DOHH2 (cell line): ENCODE measurements around the gene PRELID2.
"Not testable (repeated sequence)": the region's sequence is repeated elsewhere in the genome, so short reads cannot be mapped to it uniquely, and the experiment has no call there.

ENCODE experiments used
- H3F3A ChIP-seq: fragments of 200-600 bp; sonication (generic), shearing (Covaris generic); 2 replicates; pipeline ENCODE4 v1.6.0; 2016; ENCODE audit warnings: antibody characterized with exemption, mild to moderate bottlenecking; ENCODE audit not compliant: control insufficient read depth, insufficient read depth
- H3K27ac ChIP-seq: fragments of 200-600 bp; sonication (generic); 2 replicates; pipeline ENCODE4 v1.5.1; 2014; ENCODE audit warnings: low read depth, mild to moderate bottlenecking, low read length, moderate library complexity
- H3K27me3 ChIP-seq: fragments of 200-600 bp; sonication (generic); 2 replicates; pipeline ENCODE4 v1.6.1; 2014; ENCODE audit warnings: mild to moderate bottlenecking, low read length, mixed read lengths; ENCODE audit not compliant: control insufficient read depth
- H3K36me3 ChIP-seq: fragments of 200-600 bp; sonication (generic); 2 replicates; pipeline ENCODE4 v1.6.1; 2014; ENCODE audit warnings: mild to moderate bottlenecking, low read length, moderate library complexity, mixed read lengths; ENCODE audit not compliant: control insufficient read depth
- H3K4me1 ChIP-seq: fragments of 200-600 bp; sonication (generic); 2 replicates; pipeline ENCODE4 v1.6.1; 2014; ENCODE audit warnings: mild to moderate bottlenecking, low read length, mixed read lengths; ENCODE audit not compliant: control insufficient read depth
- H3K4me2 ChIP-seq: fragments of 200-600 bp; sonication (generic); 2 replicates; pipeline ENCODE4 v1.6.0; 2014; ENCODE audit warnings: mild to moderate bottlenecking, low read length, moderate library complexity
- H3K4me3 ChIP-seq: fragments of 200-600 bp; sonication (generic); 2 replicates; pipeline ENCODE4 v1.5.1; 2014; ENCODE audit warnings: mild to moderate bottlenecking, low read length, mixed read lengths
- H3K79me2 ChIP-seq: fragments of 200-600 bp; sonication (generic); 2 replicates; pipeline ENCODE4 v1.6.1; 2014; ENCODE audit warnings: mild to moderate bottlenecking, low read length, mixed read lengths; ENCODE audit not compliant: control insufficient read depth
- H3K9me2 ChIP-seq: fragments of 200-600 bp; sonication (generic); replicated peaks from 2 replicates; pipeline ENCODE4 v1.6.1; 2014; ENCODE audit warnings: mild to moderate bottlenecking, low read length, mixed read lengths; ENCODE audit not compliant: control insufficient read depth
- H3K9me3 ChIP-seq: fragments of 200-600 bp; sonication (generic); 2 replicates; pipeline ENCODE4 v1.6.1; 2014; ENCODE audit warnings: antibody characterized with exemption, low read length, mixed read lengths; ENCODE audit not compliant: control insufficient read depth, insufficient read depth
- H4K20me1 ChIP-seq: fragments of 200-600 bp; sonication (generic); 2 replicates; pipeline ENCODE4 v1.6.0; 2014; ENCODE audit warnings: low read depth, mild to moderate bottlenecking, antibody characterized with exemption, low read length, moderate library complexity; ENCODE audit not compliant: control insufficient read depth, insufficient read depth
- CTCF ChIP-seq: fragments of 200-600 bp; sonication (generic); IDR thresholded peaks from one replicate; pipeline ENCODE4 v1.5.1; 2014; ENCODE audit warnings: antibody characterized with exemption, mild to moderate bottlenecking, low read depth, low read length; ENCODE audit not compliant: poor library complexity, severe bottlenecking
- EZH2phosphoT487 ChIP-seq: fragments of 200-600 bp; sonication (generic); IDR thresholded peaks from 2 replicates; pipeline ENCODE4 v1.6.1; 2017; ENCODE audit warnings: borderline replicate concordance, mild to moderate bottlenecking, antibody characterized with exemption, low read length, moderate library complexity, mixed read lengths

PRELID2 gene

GRCh38 chr5:145841299-145841698 is 6.2 kb upstream of the PRELID2 start:
- Histone ChIP-seq H3K27me3 (peaks cover 6% of the 10 kb centered on the region; the same call in 1 of the 2 replicates), H3K4me2 (no peak overlapping the region), H3F3A (no peaks in the 10 kb centered on the region), H3K27ac (no peak overlapping the region), H3K9me3 (no peaks in the 10 kb centered on the region), H3K4me3 (no peak overlapping the region), H3K79me2 (no peaks in the 10 kb centered on the region), H3K9me2 (no peaks in the 10 kb centered on the region), H3K36me3 (no peaks in the 10 kb centered on the region), H3K4me1 (no peaks in the 10 kb centered on the region), H4K20me1 (no peaks in the 10 kb centered on the region)
- TF ChIP-seq EZH2phosphoT487 (no peak), CTCF (no peak)

- Histone ChIP-seq H3K9me3 (no peaks in the 10 kb centered on the region), H3F3A (no peaks in the 10 kb centered on the region), H3K79me2 (no peaks in the 10 kb centered on the region), H3K27ac (no peak overlapping the region), H3K4me2 (no peak overlapping the region), H4K20me1 (no peaks in the 10 kb centered on the region), H3K4me1 (no peaks in the 10 kb centered on the region; the same call in 1 of the 2 replicates), H3K27me3 (peaks cover 6% of the 10 kb centered on the region; the same call in 1 of the 2 replicates), H3K9me2 (no peaks in the 10 kb centered on the region), H3K4me3 (no peak overlapping the region), H3K36me3 (no peaks in the 10 kb centered on the region)
- TF ChIP-seq CTCF (no peak), EZH2phosphoT487 (no peak)
Observed at GRCh38 chr5:145840458-145841132, 5.5 kb upstream of the PRELID2 start.

GRCh38 chr5:145838276-145838675 is 3.1 kb upstream of the PRELID2 start:
- TF ChIP-seq EZH2phosphoT487 (no peak), CTCF (no peak)
- H3K27ac ChIP-seq = no peak overlapping the region
- H3K9me3 ChIP-seq = no peaks in the 10 kb centered on the region
- H3K4me3 ChIP-seq = no peak overlapping the region
- H3K36me3 ChIP-seq = no peaks in the 10 kb centered on the region
- H3K4me1 ChIP-seq = peaks cover 4% of the 10 kb centered on the region; the same call in 1 of the 2 replicates
- peaks cover 3% of the 10 kb centered on the region; the same call in 1 of the 2 replicates for H3K79me2 ChIP-seq
- H3K4me2 ChIP-seq = no peak overlapping the region
- H3K9me2 ChIP-seq = no peaks in the 10 kb centered on the region
- H3F3A ChIP-seq = no peaks in the 10 kb centered on the region
- 0 out of 2 replicates have a peak, but pooled peaks cover 3% of the 10 kb centered on the region for H3K27me3 ChIP-seq
- H4K20me1 ChIP-seq = no peaks in the 10 kb centered on the region

- H3F3A ChIP-seq, H3K4me3 ChIP-seq, H3K27ac ChIP-seq, H3K36me3 ChIP-seq, H3K9me2 ChIP-seq, H4K20me1 ChIP-seq, H3K79me2 ChIP-seq, H3K9me3 ChIP-seq, H3K4me1 ChIP-seq, H3K27me3 ChIP-seq: not testable (repeated sequence)
- H3K4me2 ChIP-seq = peak overlapping the region; percentile 68; the same call in 1 of the 2 replicates
Observed at GRCh38 chr5:145836241-145836640, 1.1 kb upstream of the PRELID2 start.
